Ramos (cell line): Measurements from ENCODE around the gene IGFBP4.

Experiments used
- in situ Hi-C: fragments of 300-500 bp; cut with MboI; formaldehyde crosslinking; loops from one replicate; pipeline ENCODE4 v1.14.3; 2022; ENCODE audit warnings: low sequenced_read_pairs; ENCODE audit not compliant: unreplicated experiment

Gene IGFBP4

GRCh38 chr17:40430272-40431230 lies 12.7 kb upstream of the IGFBP4 start:
- in situ Hi-C loops = loop anchor here (10.0 kb wide), 1 partner anchor 104 kb away; no protein-coding TSS in a partner anchor

GRCh38 chr17:40431231-40431602 lies 12.0 kb upstream of the IGFBP4 start:
- in situ Hi-C loops = loop anchor here (10.0 kb wide), 1 partner anchor 104 kb away; no protein-coding TSS in a partner anchor

DNA sequence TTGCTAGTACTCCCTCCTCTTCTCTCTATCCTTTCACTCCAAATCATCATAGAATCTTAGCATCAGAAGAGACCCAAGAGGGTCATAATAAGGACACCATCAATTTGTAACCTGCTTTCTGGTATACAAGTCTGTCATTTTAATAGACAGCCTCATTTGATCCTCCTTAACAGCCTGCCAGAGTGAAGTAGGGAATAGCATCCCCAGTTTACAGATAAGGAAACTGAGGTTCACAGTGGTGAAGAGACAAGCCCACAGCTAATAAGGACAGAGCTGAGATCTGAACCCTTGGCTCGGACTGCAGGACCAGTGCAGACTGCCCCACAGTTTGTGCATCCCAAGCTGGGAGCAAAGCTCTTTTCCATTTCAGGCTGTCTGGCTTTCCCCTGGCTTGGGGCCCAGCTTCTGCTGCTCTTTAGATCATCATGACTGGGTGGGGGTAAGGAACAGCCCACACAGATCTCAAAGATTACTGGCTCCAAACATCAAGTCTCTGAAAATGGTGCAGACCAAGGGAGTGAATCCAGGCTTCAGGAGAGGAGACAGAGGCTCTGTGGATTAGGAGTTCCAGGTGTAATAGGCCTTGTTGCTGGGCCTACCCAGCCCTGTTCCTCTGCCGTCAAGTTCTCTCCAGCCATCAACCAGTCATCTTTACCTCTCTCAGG lies 10.3 kb upstream of the IGFBP4 start:
- in situ Hi-C loops = loop anchor here (10.0 kb wide), 1 partner anchor 102 kb away; no protein-coding TSS in a partner anchor

DNA sequence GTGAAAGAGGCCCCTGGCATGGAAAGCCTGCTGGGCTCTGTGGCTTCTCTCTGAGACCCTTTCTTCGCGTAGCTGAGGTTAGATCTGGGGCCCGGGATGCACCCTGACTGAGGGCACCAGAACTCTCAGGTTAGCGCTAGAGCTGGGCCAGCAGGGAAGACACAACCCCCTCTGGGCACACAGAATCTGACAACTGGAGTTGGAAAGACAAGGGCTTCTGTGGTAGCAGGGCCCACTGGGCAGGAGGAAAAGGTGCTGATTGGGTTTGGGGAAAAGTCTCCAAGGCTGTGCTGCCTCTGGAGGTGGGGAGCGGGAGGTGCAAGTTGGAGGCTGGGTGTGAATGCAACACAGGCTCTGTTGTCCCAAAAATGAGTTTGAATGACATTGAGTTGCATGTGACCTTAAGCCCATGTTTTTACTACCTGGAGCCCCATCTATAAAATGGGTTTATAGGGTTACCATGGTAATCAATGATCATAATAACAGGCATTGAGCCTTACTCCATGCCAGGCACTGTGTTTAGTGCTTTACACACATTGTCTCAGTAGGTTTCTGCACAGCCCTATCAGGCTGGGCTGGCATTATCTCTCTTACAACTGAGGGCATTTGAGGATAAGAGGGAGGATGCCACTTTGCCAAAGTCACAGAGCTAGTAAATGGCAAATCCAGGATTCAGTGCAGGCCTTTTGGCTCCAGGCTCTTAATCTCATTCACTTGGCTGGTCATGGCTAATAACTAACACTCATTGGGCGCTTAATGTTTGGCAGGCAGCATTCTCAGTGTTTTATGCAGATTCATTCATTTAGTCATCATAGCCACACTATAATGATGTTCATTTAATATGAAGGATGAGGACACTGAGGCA lies 9.5 kb upstream of the IGFBP4 start:
- in situ Hi-C loops = loop anchor here (10.0 kb wide), 1 partner anchor 101 kb away; no protein-coding TSS in a partner anchor

DNA sequence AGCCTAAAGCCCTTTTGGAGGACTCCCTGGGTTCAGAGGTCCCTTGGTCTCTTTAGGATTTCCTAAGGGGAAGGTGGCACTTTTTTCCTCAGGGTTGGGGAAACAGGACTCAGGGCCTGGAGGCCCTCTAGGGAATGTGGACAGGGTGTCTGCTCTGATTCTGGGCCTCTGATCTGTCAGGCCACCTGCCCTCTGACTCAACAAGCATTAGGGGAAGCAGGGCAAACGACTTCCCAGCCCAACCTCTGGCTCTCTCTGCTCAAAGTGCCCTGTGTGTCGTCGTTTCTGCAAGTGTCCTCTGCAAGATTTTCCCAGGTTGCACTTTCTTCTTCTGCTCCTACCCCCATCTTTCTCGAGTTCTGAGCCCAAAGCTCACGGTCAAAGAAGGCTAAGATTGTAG lies 6.6 kb upstream of the IGFBP4 start:
- in situ Hi-C loops = loop anchor here (10.0 kb wide), 1 partner anchor 98 kb away; no protein-coding TSS in a partner anchor

DNA sequence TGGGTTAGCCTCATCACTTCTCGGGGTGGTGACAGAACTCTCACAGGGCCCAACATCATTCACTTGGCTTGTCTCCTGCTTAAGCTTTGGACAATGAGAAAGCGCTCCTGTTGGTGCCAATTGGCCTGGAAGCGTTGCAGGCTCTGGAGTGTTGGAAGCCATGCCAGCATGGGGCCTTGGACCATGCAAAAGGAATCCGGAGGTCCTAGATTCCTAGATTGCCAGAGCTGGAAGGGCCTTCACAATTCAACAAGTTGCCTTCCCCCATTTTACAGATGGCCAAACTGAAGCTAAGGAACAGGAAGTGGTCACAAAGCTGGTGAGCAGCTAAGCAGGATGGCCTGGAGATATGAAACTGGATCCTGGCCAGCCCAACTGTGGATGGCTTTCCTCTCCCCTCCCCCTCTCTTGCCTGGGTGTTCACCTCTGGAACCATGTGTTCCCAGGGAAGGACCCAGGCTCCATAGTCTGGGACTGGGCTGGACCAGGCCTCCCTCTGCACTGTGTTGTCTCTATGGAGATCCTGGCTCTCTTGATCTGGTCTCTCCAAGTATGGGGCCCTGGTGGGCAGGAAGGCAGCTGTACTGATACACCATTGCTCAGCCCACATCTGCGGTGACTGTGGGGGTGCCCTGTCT lies 6.0 kb upstream of the IGFBP4 start:
- in situ Hi-C loops = loop anchor here (10.0 kb wide), 1 partner anchor 98 kb away; no protein-coding TSS in a partner anchor

- in situ Hi-C loops = no loop called here
Observed at GRCh38 chr17:40440166-40440565, 3.1 kb upstream of the IGFBP4 start.

- in situ Hi-C loops = no loop called here
Observed at GRCh38 chr17:40442392-40443195, 656 bp upstream of the IGFBP4 start.

DNA sequence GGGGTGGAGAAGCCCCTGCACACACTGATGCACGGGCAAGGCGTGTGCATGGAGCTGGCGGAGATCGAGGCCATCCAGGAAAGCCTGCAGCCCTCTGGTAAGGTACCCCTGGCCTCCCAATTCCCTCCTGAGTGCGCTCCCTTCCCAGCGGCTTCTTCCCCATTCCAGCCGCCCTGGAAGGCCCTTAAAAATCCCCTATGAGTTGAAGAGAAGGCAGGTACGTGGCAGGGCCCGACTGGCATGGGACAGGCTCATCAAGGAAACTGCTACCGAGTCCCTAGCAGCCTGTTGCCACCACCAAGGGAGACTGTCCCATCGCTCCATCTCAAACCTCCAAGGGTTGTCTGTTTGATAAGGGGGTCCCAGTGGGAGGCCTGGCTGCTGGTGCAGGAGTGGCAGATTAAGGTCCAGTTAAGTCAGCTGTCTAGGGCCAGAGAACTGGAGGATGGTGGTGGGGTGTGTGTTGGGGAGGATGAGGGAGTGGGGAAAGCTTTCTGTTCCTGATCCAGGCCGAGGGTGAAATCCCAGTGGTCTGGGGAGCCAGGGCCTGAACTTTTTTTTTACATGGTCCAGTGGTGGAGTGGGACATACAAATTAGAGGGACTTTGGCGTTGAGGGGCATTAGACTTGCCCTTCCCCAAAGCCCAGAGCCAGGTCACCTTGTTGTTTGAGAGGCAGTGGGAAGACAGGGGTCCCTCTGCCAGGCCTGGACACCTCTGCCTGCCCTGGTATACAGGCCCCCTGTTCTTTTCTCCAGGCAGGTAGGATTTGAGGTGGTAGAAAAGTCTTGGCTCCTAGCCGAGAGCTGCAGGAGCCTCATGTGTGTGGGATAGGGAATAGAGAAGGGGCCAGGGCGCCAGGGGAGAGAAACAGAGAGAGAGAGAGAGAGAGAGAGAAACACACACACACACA lies 994 bp downstream of the IGFBP4 start:
- in situ Hi-C loops = no loop called here

DNA sequence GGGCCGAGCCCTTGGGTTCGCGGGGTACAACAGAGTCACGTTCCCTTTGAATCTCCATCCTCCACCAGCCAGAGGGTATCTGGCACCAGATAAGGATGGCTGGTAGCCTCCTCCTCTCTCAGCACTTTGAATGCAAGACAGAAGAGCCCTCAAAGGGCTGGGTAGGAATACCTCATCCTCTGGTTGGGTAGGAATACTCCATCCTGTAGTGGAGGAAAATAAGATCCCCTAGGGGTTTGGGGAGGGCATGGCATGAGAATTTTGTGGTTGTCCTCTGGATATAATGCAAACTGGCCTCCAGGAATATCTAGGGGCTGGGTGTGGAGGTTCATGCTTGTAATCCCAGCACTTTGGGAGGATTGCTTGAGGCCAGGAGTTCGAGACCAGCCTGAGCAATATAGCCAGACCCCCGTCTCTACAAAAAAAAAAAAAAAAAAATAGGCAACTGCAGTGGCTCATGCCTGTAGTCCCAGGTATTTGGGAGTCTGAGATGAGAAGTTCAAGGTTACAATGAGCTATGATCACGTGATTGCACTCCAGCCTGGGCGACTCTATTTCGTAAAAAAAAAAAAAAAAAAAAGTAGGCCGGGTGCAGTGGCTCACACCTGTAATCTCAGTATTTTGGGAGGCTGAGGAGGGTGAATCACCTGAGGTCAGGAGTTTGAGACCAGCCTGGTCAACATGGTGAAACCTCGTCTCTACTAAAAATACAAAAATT lies 2.7 kb downstream of the IGFBP4 start:
- in situ Hi-C loops = no loop called here

GRCh38 chr17:40447148-40447644 lies 3.9 kb downstream of the IGFBP4 start:
- in situ Hi-C loops = no loop called here

- in situ Hi-C loops = no loop called here
Observed at GRCh38 chr17:40447806-40448205, 4.6 kb downstream of the IGFBP4 start.

DNA sequence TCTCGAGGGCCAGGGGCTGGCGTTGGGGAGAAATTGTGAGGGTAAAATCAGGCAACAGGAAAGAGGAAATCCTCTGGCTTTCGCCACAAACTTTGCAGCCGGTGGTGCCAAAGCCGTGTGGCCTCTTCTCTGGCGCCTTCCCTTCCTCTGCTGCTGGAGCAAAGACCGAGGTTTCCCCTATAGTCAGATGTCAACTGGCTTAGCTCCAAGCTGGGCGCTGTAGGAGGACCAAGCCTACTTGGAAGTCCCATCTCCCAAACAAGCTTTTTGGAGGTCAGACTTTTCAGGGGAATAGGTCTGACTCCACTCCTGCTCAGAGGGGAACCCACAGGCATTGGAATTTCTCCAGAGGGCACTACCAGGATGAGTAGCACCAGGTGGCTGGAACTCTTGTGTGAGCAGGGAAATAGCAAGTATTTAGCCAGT lies 5.0 kb downstream of the IGFBP4 start:
- in situ Hi-C loops = no loop called here

- in situ Hi-C loops = no loop called here
Observed at GRCh38 chr17:40448639-40449261, 5.5 kb downstream of the IGFBP4 start.

GRCh38 chr17:40450175-40450574 lies 6.9 kb downstream of the IGFBP4 start:
- in situ Hi-C loops = no loop called here

DNA sequence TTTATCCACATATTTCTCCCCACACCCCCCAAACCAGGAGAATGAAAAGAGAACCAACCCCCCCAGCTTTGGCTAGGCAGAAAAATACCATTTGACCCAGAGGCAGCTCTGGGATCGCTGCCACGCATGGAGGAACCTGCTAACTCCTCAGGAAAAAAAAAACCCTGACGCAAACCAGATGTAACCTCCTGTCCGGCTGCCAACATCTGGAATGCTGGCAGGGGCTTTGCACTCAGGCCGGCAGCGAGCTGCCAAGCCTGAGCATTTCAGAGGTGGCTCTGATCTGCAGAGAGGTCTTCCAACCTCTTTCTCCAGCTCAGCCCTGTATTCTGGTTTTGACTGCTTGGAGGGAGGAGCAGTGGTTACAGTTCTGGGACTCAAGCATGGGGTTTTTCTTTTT lies 8.2 kb downstream of the IGFBP4 start:
- in situ Hi-C loops = no loop called here
